ENCODE measurements around the gene DUSP28.

GRCh38 chr2:240600451-240600961 lies 40.3 kb downstream of the DUSP28 start:
- TF ChIP-seq CTCF (IDR thresholded peaks at IDR 0.05) (no peak), EZH2 (IDR thresholded peaks at IDR 0.05) (no peak), EZH2phosphoT487 (IDR thresholded peaks at IDR 0.05) (no peak)
